CMK (cell line): ENCODE data around the gene GPR148.
A peak's percentile ranks its signal among the peaks of the same experiment; 100 is the strongest.
"Not testable (repeated sequence)": the region's sequence is repeated elsewhere in the genome, so short reads cannot be mapped to it uniquely, and the experiment has no call there.

Experiments
- DNase-seq: peaks from one replicate; pipeline ENCODE4 v3.0.0-alpha.2; 2010; ENCODE audit warnings: low read depth

Gene GPR148, protein sequence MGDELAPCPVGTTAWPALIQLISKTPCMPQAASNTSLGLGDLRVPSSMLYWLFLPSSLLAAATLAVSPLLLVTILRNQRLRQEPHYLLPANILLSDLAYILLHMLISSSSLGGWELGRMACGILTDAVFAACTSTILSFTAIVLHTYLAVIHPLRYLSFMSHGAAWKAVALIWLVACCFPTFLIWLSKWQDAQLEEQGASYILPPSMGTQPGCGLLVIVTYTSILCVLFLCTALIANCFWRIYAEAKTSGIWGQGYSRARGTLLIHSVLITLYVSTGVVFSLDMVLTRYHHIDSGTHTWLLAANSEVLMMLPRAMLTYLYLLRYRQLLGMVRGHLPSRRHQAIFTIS

DNA sequence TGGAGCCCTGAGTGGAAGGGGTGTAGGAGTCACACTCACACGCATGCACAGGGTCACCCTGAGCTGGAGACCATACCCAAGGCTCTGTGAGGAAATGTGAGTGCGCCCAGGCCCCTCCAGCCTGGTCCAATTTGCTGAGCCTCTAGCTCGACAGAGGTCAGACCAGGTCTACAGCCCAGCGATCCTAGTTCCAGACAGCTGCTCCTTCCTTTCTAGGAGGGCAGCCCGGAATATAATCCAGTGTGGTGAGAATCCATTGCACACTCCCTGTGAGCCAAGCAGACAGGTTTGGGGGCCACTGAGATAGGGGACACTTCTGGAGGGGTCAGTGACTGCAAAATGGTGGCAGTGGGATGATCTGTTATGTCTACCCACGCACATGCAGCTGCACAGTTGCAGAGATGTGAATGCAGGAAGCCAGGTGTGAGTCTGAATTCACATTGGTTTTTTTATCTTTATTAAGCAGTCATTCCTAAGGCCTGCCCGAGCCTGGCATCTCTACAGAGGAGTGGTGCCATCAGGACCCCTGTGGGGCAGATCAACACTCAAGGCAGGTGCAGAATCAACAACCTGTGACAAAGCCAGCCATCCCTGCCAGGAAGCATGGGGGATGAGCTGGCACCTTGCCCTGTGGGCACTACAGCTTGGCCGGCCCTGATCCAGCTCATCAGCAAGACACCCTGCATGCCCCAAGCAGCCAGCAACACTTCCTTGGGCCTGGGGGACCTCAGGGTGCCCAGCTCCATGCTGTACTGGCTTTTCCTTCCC, at the start of gene GPR148:
GPR148 (plus strand) TSS at position 522 of the 768 bp plus-strand sequence; CDS start at position 604, 82 bp downstream.
- DNase-seq: no peak

DNA sequence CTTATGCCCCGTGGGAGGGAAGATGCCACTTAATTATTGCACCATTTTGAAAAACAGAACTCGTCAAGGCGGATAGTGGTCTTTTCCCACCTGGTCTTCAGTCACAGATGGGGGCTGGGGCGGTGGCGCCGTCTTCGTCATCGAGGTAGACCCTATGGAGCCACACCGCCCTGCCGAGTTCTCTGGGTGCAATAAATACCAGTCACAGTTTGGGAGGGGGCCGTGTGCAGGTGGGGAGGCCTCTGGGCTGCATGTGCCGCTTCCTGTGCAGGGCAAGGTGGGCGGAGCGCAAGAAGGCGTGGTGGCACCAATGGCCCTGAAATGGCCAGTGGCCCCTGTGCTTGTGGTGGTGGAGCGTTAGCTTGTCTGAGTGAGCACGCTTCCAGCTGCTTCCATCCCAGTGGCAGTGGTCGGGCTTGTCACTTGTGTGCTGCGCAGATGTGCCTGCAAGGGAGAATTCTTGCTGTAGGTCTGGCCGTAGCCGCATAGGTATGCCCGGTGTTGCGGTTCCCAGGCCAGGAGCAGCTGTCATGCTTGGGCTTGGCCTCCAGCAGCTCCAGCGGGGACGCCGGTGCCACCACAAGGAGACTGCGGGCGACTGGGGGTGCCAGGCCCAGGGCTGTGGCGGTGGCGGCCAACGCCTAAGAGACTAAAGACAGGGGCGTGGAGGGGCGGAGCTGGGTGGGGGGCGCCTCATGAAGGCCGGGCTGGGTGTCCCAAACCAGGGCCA, 36.7 kb upstream of the GPR148 start:
- not testable (repeated sequence) for DNase-seq

DNA sequence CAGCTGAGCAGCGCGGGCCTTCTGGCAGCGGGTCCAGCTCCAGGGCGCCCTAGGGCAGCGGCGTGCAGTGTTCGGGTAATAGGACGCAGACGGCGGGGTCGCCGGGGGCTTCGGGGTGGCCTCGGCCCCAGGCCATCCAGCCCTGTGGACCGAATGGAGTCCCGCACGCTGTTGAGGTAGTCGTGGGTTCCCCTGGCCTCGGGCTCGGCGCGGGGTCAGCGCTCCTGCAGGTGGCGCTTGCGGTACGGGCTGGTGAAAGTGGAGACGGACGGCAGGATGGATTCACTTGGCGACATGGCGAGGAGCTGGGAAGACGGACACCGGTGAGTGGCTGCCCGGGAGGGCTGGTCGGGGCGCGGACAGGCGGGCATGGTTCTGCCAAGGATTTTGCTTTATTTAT, 35.4 kb upstream of the GPR148 start:
- DNase-seq: not testable (repeated sequence)

DNA sequence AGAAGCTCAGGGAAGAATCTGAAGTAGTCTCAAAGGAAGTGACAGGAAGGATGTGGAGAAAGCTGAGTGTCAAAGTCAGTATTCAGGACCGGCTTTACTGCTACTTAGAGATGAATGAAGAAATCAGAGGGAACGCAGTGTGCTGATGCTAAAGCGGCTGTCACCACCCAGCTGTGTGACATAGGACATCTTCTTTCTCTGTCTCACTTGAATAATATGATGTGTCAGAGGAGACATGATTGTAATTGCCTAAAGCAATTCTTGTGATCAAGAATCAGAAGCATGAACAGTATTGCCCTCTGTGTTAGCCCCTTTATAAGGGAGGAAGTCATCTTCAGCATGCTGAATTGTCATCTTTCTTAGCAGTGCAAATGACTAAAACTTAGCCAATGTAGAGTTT, 25.6 kb upstream of the GPR148 start:
- DNase-seq: not testable (repeated sequence)

DNA sequence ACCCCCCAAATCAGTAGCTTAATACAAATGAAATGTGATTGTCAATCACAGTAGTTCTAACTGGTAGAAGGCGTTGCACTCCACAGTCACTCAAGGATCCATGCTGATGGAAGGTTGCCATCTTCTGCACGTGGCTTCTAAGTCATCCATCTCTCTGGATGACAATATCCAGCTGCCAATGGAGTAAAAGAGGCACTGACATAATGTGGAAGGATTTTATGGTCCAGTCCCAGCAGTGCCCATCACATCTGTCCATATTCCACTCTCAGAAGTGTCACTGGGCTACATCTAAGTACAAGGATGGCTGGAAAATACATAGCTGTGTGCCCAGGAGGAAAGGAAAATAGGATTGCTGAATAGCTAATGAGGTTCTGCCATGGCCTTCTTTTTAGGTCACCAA, 14.1 kb upstream of the GPR148 start:
- not testable (repeated sequence) for DNase-seq

DNA sequence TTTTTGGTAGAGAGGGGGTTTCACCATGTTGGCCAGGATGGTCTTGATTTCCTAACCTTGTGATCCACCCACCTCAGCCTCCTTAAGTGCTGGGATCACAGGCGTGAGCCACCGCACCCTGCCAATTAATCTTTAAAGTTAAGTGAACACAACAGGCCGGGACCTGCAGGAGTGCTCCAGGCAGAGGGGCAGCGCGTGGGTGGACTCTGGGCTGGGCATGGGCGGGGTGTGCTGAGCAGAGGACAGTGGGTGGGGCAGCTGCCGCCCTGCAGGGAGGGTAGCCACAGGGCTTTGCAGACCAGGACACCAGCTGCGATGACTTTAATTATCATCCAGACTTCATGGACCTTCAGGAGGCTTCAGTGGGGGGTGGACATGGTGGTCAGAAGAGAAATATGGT, 8.8 kb upstream of the GPR148 start:
- no peak for DNase-seq

DNA sequence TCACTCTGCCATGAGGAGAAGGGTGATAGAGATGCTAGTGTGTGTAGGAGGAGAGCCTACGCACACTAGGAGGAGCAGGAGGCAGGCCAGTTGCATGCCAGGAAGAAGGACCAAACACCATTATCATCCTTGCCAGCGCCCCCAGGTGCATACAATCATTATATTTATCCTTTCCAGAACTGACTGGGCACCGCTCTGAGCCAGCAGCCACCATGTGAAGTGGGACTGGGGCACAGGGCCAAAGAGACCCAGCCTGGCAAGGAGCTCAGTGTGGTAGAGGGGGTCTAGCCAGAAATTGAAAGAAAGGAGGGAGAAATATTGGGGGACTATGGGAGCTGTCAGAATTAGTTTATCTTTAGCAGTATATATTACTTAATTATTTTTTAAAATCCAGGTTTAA, 8.3 kb upstream of the GPR148 start:
- no peak for DNase-seq

DNA sequence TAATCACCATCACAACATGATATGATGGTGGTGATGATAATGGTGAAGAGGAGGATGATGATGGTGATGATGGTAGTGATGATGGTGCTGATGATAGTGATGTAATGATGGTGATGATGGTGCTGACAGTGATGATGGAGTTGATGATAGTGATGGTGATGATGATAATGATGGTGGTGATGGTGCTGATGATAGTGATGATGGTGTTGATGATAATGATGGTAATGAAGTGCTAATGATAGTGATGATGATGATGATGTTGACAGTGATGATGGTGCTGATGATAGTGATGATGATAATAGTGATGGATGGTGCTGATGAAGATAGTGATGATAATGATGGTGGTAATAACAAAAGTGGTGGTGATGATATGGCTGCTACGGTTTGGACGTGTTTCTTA, 4.4 kb upstream of the GPR148 start:
- no peak for DNase-seq

DNA sequence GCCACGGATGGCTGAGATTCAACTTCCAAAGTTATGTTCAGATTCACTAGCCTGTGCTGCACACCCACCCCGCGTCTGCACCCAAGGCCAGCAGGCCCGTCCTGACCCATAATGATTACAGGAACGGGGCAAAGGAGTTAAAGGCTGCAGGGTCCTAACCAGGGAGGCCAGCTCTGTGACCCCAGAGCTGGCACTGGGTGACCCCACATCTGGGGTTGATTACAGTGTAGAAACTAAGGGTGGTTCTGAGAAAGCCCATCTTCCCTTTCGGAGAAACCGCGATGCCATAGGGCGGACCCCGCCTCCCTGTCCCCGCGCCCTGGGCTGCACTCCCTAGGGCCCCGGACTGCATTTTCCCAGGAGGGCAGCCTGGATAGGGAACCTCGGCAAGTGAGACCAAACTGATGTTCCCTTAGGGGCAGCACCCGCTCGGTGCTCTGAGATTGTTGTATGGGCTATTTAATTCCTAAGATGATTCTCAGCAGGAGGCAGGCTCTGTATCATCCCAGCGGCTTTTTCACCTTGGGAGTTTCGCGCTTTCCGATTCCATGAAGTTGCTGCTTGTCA, 2.2 kb upstream of the GPR148 start:
- DNase-seq: no peak

DNA sequence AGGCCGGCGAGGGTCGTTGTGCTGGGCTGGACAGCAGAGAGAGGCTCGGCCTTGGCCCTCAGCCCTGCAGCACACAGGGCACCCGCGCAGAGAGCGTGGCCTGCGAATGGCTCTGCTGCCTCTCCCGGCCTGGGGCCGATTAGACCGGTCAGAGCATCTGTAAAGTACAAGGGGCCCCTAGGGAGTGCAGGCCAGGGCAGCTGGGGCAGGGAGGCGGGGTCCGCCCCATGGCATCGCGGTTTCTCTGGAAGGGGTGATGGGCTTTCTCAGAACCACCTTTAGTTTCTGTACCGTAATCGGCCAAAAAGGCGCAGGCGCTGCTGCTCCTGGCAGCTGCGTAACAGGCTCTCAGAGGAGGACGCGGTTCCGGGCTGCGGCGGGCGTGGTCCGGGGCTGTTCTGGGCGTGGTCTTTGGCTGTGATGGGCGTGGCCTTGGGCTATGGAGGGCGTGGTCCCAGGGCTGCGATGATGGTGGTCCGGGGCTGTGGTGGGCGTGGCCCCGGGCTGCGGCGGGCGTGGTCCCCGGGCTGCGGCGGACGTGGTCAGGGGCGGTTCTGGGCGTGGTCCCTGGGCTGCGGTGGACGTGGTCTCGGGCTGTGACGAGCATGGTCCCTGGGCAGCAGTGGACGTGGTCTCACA, 1.5 kb upstream of the GPR148 start:
- DNase-seq: peak; percentile 65

DNA sequence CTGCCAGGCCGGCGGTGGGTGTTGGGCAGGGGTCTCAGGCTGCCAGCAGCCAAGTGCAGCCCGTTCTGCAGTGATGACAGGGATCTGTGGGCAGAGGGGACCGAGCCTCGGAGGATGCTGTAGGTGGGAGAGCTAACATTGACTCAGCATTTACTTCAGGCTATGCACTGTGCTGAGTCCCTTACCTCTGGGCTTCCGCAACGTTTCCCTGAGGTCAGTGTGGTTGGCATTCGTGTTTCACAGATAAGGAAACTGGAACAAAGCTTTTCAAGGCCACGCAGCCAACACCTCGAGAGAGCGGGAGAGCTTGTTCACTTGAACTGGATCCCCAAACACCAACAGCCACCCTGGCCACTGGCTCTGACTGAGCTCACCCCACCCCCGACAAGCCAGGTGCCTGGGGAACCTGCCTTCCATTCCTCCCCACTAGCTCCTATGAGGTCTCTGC, 839 bp upstream of the GPR148 start:
- peak; percentile 39 for DNase-seq

DNA sequence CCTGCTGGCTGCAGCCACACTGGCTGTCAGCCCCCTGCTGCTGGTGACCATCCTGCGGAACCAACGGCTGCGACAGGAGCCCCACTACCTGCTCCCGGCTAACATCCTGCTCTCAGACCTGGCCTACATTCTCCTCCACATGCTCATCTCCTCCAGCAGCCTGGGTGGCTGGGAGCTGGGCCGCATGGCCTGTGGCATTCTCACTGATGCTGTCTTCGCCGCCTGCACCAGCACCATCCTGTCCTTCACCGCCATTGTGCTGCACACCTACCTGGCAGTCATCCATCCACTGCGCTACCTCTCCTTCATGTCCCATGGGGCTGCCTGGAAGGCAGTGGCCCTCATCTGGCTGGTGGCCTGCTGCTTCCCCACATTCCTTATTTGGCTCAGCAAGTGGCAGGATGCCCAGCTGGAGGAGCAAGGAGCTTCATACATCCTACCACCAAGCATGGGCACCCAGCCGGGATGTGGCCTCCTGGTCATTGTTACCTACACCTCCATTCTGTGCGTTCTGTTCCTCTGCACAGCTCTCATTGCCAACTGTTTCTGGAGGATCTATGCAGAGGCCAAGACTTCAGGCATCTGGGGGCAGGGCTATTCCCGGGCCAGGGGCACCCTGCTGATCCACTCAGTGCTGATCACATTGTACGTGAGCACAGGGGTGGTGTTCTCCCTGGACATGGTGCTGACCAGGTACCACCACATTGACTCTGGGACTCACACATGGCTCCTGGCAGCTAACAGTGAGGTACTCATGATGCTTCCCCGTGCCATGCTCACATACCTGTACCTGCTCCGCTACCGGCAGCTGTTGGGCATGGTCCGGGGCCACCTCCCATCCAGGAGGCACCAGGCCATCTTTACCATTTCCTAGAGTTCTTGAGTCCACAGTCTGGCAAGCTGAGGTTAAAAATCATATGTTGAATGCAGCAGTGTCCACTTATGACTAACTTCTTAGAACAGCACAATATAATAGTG, 741 bp downstream of the GPR148 start:
- DNase-seq: no peak

DNA sequence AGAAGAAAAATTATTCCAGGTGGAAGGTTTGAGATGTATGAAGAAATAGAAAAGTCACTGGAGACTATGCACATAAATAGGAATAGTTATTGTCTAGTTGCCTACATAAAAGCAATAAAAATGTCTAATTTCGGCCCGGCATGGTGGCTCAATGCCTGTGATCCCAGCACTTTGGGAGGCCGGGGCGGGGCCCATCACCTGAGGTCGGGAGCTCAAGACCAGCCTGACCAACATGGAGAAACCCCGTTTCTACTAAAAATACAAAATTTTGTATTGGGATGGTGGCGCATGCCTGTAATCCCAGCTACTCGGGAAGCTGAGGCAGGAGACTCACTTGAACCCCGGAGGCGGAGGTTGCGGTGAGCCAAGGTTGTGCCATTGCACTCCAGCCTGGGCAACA, 3.4 kb downstream of the GPR148 start:
- not testable (repeated sequence) for DNase-seq

DNA sequence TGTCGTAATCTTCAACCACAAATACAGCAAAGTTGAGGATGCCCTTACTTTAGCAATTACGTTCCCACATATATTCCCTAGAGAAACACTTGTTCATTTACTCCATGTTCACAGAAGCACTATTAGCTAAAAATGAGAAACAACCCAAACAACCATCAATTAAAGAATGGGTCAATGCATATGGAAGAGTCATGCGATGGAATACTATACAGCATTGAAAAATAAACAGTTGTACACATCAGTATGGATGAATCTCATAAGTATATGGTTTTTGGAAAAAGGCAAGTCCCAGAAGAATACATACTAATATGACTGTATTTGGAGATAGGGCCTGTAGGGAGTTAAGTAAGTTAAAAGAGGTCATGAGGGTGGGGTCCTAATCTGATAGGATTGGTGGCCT, 6.3 kb downstream of the GPR148 start:
- no peak for DNase-seq

DNA sequence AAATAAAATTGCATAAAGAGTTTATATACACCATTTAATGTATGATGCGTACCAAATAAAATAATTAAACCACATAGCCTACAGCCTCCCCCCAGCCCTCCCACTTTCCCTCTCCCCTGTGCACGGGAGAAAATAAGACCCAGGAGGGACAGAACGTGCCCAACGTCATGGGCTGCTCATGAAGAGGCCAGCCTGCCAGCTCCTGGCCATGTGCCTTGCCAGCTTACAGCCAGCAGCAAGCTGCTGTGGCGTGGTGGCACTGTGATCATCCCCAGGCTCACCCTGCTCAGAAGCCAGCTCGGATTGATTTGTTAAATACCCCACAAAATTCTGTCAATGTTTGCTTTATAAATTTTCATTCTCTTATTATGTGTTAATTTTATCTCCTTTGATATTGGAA, 7.6 kb downstream of the GPR148 start:
- no peak for DNase-seq

DNA sequence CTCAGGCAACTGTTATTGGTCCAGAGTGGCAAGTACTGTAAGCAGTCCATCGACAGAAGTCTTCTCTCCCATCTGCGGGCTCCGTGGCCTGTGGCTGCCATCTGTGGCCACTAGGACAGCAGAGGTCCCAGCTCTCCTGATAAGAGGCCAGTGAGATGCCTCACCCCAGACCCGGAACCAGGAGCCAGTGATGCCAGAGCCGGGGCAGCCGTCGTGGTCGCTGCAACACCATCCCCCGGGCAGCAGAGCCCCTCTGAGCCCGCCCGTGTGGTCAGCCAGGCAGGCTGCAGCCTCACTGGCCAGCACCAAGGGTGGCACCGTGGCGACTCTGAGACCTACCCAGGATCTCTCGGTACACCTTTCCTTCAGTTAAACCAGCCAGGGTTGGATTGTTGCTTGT, 8.7 kb downstream of the GPR148 start:
- no peak for DNase-seq

DNA sequence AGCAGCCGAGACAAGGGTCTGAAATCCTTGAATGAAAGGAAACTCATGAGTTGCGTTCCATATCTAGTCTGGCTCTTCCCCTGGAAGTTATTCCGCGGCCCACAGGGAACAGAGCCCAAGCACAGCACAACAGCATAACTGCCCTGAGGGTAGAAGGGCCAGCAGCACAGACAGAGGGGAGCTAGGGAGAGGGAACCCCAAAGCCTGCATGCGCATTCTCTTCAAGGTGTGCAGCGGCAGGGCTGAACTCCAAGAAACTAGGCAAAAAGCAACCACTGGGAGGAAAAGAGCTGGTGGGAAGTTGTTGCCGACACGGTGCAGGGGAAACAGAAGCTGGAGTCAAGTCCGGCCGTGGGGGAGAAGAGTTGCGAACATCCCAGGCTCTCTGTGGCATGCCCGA, 11.8 kb downstream of the GPR148 start:
- no peak for DNase-seq

DNA sequence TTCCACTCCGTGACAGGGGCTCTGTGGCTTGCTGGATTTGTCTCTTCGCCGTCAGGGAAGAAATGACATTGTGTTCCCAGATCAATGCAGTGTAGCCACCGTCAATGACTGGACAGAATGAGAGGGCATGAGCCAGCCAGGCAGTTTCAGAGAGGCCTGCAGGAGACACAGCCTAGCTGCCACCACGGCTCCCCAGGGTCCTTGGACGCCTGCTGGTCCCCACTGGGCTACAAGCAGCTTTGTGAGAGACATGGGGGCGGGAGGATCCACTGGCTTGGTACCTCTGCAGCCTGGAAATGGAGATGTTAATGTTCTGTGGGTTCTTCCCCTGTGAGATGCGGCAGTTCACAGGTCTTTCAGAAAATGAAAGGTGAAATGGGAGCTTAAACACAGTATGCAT, 14.4 kb downstream of the GPR148 start:
- DNase-seq: no peak

DNA sequence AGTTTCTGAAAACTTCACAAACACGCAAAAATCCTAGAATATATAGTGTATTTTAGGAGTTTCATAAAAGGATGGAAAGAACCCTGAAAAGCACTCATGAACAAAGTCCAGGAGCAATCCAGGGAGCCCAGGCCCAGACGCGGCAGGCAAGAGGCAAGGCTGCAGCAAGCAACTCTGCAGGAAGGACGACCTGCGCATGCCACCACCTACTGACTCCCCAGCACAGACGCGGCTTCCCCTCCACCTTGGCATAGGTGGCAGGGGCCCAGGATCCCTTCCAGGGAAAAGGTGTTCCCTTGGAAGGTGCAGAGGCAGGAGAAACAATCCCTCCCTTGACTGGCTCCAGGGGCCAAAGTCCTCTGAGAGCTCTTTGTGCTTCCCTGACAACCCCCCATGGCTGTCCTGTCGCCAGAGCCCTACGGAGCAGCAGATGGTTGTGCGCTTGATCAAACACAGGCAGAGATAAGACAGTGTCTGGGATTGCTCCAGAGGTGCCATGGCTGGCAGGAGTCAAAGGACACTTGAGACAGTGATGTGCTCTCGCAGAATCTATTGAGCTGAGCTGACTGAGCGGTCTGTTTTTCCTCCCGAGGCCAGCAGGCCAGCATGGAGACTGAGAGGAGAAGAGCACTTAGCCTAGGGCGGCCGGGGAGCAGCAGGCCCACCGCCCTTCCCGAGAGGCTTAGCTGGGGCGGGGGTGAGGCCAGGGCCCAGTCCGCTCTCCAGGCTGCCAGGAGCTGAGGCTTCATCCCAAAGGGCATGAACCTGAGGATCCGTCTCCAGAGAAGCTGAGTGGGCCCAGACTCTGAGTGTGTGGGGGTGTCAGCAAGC, 15.6 kb downstream of the GPR148 start:
- DNase-seq: no peak

DNA sequence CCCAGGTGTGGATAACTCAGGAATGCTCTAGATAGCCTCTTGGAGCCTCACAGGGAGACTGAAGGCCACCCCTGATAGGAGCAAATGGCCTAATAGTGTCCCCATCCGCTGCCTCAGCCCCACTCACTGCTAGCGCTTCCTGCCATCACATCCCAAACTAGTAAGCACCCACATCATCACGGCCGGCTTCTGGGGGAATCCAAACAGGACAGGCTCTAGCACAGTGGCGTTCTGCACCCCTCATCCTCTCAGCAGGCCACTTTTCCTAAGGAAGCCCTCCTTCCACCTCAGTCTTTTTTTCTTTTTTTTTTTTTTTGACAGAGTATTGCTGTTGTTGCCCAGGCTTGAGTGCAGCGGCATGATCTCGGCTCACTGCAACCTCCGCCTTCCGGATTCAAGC, 20.2 kb downstream of the GPR148 start:
- DNase-seq: no peak
